Measurements from ENCODE around the gene LIPE.
A peak's percentile ranks its signal among the peaks of the same experiment; 100 is the strongest.

Gene LIPE

GRCh38 chr19:42442833-42443232 lies 15.6 kb upstream of the LIPE start, which contains the start of gene CXCL17:
CXCL17 (minus strand) TSS chr19:42442946; CDS start chr19:42442832, 114 bp downstream.
- DNase-seq, result no peak

DNA sequence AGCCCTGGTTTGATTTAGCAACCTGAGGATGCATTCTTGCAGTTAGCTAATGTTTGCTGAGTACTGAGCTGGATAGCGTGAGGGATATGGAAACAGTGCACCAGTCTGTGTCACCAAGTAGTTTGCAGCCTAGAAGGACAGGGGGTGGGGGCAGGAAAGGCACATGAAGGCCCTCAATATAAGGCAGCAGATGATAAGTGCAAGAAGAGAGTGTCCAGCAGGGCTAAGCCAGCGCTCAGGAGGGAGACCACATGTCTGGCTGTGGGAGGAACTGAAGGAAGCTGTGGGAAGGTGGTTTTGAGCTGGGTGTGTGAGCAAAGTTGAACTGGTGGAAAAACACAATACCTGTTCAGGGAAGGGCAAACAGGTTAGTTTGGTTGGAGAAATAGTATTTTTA lies 13.9 kb upstream of the LIPE start:
- DNase-seq, result peak; percentile 44 to 55 (median 47)

DNA sequence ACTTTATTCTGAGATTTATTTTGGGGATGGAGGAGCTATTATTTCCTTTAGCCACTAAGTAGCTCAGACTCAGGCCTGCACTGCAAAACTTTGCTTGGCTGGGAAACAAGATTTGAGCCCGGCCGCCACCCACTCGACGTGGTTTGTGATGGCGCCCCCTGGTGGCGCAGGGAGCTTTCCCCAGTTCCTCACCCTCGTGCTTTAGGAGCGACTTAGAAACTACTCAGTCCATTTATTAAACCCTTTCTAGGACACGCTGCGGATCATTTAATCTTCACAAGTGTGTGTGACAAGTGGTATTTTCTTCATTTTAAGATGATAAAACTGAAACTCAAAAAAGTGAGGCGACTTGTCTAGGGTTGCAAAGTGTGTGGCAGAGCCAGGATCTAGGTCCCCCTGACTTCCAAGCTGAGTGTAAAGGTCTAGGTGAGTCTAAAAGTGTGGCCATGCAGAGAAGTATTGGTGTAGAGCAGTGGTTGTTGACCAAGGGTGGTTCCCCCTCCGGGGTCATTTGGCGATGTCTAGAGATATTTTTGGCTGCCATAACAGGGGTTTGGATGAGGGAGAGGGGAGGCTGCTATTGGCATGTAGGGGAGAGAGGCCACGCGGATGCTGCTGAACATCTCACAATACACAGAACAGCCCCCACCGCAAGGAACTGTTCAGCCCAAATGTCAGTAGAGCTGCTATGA lies 13.3 kb upstream of the LIPE start:
- DNase-seq, result peak; percentile 81 to 96 (median 89)

DNA sequence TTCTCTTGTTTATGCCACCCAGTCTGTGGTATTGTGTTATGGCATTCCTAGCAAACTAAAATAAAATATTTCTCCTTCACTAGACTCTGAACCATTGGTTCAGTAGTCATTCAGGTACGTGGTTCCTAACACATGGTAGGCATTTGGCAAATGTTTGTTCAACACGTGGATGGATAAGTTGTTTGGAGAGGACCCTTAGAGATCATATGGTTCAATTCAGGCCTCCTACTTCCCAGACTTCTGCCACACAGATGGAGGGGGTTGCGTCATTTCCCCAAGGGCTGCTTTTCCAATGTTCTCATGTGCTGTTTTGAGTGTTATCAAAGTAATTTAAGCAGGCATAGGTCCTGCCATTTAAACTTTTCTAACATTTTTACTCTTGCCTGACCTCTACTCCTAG lies 8.8 kb upstream of the LIPE start:
- no peak for DNase-seq

DNA sequence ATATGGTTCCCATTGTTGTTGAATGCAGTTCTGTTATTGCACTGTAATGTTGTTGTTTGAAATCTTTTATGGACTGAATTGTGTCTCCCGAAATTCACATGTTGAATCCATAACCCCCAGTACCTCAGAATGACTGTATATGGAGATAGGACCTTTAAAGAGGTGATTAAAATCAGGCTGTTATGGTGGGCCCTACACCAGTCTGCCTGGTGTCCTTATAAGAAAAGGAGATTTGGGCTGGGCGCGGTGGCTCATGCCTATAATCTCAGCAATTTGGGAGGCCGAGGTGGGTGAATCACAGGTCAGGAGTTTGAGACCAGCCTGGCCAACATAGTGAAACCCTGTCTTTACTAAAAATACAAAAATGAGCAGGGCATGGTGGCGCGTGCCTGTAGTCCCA lies 8.1 kb upstream of the LIPE start:
- no peak for DNase-seq

DNA sequence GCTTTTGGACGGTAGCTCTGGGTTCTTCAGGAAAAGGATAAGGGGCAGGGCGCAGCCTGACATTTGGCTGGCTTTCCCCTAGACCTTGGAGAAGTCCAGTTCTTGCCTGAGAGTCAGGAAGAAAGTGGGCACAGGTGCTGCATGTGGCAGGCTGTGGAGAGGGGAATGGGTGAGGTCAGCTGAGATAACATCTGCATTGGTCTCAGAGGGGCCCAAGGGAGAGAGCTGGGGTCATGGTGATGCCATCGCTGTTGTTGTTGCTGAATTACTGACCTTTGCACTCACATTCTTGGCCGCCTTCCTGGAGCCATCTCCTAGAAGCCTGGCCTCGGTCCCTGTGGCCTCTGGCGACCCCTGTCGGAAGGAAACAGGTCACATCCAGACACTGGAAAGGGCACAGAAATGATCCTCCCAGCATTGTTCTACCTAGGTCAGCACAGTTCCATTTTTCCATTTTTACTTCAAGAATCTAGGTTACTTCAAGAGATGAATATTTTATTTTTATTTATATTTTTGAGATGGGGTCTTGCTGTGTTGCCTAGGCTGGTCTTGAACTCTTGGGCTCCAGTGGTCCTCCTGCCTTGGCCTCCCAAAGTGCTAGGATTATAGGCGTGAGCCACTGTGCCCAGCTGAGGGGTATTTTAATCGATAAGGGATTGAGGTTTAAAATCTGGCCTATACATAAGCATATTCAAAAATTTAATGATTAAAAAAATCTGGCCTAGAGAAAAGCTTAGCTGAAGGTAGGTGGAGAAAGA lies 6.5 kb upstream of the LIPE start:
- peak; percentile 55 to 78 (median 67) for DNase-seq

- DNase-seq, result no peak
Measured at GRCh38 chr19:42431486-42431885, 4.3 kb upstream of the LIPE start.

DNA sequence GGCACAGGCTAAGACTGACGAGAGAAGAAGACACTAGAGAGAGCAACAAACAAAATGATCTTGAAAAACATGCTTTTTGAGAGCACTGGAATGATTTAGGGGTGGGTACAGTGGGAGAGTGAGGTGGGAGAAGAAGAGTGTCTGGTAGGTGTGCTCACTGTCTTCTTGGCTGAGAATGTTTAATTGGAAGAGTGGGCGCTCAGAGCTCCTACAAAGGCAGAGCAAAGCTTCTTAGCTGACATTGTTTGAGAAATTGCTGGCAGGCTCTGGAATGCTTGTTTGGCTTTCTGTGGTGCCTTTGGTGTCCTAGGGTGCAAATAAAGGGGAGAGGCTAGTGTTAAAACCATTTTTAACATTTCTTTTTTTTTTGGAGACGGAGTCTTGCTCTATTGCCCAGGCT lies 1.5 kb upstream of the LIPE start:
- no peak for DNase-seq

GRCh38 chr19:42426643-42427042 lies 545 bp downstream of the LIPE start:
- DNase-seq, result no peak

DNA sequence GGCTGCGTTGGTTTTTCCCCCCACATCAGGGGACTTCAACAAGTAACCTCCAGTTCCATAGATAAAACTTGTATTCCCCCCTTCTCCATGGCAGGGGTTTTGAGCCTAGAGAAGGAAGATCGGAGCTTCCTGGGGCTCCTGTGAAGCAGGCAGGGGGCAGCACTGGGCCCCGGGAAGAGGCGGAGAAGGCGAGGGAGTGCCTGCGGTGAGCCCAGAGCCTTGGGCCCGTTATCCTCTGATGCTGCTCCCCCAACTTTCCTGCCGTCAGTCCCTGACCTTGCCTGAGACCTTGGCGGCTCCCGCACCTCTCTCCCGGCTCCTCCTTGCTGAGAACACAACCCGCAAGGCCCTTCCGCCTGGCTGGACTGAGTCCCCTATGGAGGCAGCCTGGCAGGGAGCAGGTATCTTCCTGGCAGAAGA lies 2.5 kb downstream of the LIPE start:
- DNase-seq, result no peak

- no peak for DNase-seq
Measured at GRCh38 chr19:42424345-42424707, 2.9 kb downstream of the LIPE start.

DNA sequence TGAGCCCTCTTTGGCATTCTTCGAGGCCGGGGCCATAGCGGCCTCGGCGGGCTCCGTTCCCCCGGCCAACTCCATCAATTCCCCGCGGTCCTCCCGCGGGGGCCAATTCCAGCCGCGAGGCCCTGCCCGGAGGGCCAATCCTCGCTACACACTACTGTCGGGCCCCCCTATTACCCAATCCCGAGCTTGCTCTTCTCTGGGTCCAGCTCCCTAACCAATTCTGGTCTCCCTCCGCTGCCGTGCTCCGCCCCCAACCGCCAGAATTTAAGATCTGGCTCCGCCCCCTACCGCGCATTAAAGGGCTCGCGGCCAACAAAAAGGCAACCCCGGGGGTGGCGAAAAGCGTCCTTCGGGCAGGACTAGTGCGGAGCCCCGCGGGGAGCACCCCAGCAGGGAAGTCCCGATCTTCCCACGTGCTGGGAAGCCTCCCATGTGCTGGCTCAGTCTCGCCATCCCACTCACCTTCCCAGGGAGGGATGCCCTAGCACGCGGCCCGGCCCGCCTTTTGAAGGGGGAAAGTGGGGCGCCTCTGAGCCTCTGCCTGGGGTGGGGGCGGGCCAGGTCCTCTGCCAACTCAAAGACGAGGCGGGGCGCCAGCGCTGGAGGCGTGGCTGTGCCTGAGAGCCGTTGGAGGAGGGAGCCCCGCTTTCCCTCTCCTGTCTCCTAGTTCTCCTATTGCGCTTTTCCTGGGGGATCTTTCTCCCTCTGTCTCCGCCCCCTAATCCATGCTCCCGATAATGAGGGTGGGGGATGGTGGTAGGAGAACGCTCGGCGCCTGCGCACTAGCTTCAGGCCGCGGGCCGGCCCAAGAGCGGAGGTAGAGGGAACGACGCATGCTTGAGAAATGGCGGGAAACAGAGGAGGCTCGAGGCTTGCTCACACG lies 3.5 kb downstream of the LIPE start:
- DNase-seq, result peak; percentile 84 to 89 (median 84)

- peak in 1 of 3 donors; percentile 17 for DNase-seq
Measured at GRCh38 chr19:42422901-42423461, 4.2 kb downstream of the LIPE start.

- DNase-seq, result no peak
Measured at GRCh38 chr19:42422092-42422900, 4.9 kb downstream of the LIPE start.

DNA sequence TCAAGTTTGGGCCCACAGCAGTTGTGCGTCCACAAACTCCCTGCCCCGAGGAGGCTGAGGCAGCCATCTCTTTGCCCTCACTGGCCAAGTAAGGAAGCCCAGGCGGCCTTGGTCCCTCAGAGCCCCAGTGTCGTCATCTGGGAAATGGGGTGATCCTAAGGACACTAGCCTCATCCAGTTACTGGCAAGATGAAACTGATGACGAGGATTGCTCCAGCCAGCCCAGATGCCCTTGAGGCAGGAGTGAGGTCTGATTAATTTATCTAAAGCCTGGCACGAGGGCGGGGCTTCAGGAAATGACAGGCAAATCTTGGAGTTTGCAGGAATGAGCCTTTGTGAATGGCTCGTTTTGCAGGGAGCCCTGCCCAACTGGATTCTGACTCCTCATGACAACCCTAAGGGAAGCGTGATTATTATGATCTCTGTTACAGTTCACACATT lies 5.6 kb downstream of the LIPE start:
- no peak for DNase-seq

GRCh38 chr19:42421101-42421500 lies 6.1 kb downstream of the LIPE start:
- no peak for DNase-seq

DNA sequence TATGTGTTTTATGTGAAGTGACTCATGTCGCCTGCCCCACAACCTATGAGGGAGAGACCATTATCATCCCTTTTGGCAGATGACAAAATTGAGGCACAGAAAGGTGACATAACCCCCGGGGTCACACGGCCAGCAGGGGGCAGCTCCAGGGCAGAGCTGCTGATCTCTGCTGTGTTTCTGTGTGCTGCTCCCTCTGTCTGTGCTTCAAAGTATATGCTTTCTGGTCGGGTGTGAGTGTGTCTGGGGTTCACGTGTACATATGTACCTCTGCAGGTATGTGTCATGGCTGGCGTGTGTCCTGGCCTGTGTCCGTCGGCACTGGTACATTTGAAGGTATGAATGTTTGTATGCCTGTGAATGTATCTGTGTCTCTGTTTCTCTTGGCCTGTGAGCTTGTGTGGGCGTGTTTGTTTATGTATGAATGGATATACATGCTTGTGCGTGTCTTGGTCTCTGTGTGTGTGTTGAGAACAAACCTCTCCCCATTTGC lies 7.1 kb downstream of the LIPE start:
- peak; percentile 64 to 82 (median 66) for DNase-seq

GRCh38 chr19:42419309-42419708 lies 7.9 kb downstream of the LIPE start:
- no peak for DNase-seq

GRCh38 chr19:42412661-42413076 lies 14.5 kb downstream of the LIPE start:
- no peak for DNase-seq

GRCh38 chr19:42412227-42412626 lies 15.0 kb downstream of the LIPE start:
- no peak for DNase-seq

GRCh38 chr19:42411581-42412178 lies 15.5 kb downstream of the LIPE start:
- no peak for DNase-seq

Data from suppressor macrophage treated with lipopolysaccharide for 1 hour (primary cell).